Transverse colon (tissue), 4 donors: Measurements from ENCODE around the gene BACH2. TPM values are rescaled to one million over a fixed set of nuclear protein-coding genes. Genes with fewer than 3 reads are reported as not detected.

Experiments
- DNase-seq: peaks from one replicate; pipeline ENCODE4 v3.0.0-alpha.2; 2019
- H3K27ac ChIP-seq, 4 donors: fragments of 200-600 bp; sonication (generic); 2 replicates each; pipeline ENCODE4 v1.5.1; 2016 to 2018; ENCODE audit warnings: inconsistent platforms in 4 of 4
- H3K27me3 ChIP-seq: fragments of 200-600 bp; sonication (generic); 2 replicates; pipeline ENCODE4 v1.5.1; 2017; ENCODE audit warnings: inconsistent platforms
- H3K36me3 ChIP-seq, 4 donors: fragments of 200-600 bp; sonication (generic); 2 replicates each; pipeline ENCODE4 v1.5.1; 2017 to 2019; ENCODE audit warnings: inconsistent platforms in 4 of 4
- H3K4me1 ChIP-seq, 4 donors: fragments of 200-600 bp; sonication (generic); 2 replicates each; pipeline ENCODE4 v1.5.1; 2017 to 2020; ENCODE audit warnings: inconsistent platforms in 4 of 4
- H3K4me3 ChIP-seq, 4 donors: fragments of 200-600 bp; sonication (generic); 1 replicate in 1 of 4; 2 replicates in 3 of 4; pipeline versions ENCODE4 v1.5.1 to v1.6.1; 2017 to 2019; ENCODE audit warnings: inconsistent platforms in 4 of 4
- H3K9me3 ChIP-seq, 2 donors: fragments of 200-600 bp; sonication (generic); 2 replicates each; pipeline ENCODE4 v1.5.1; 2017 to 2019; ENCODE audit warnings: inconsistent platforms in 2 of 2
- CTCF ChIP-seq, 5 experiments: fragments of 200-600 bp in 3 of 5; fragments of 450-650 bp in 2 of 5; sonication (generic) in 3 of 5; IDR thresholded peaks; 1 replicate in 2 of 5; 2 replicates in 3 of 5; pipeline ENCODE4 v1.5.1; 2016 to 2017; ENCODE audit warnings: antibody characterized with exemption in 5 of 5, inconsistent platforms in 3 of 5, mild to moderate bottlenecking in 2 of 5, moderate library complexity in 1 of 5
- EP300 ChIP-seq: sonication (generic); formaldehyde crosslinking; IDR thresholded peaks from one replicate; pipeline ENCODE4 v1.6.1; 2017; ENCODE audit warnings: antibody characterized with exemption, low read depth
- POLR2A ChIP-seq: fragments of 450-650 bp; IDR thresholded peaks from one replicate; pipeline ENCODE4 v1.6.1; 2016; ENCODE audit warnings: antibody characterized with exemption, mild to moderate bottlenecking, moderate library complexity
- POLR2AphosphoS5 ChIP-seq, 3 donors: sonication (generic); formaldehyde crosslinking; IDR thresholded peaks; one replicate each; pipeline ENCODE4 v1.6.1; 2016; ENCODE audit warnings: antibody characterized with exemption in 3 of 3
- WGBS, 2 donors: methylation state at CpG; one replicate each; pipeline ENCODE4 v1.1.5; 2018; ENCODE audit warnings: low coverage in 1 of 2; 5-methylcytosine and 5-hydroxymethylcytosine counted together
- in situ Hi-C, 4 donors: fragments of 200-750 bp; cut with MboI; loops; one replicate each; pipeline versions ENCODE4 v1.15.0 to v1.15.1; 2017; ENCODE audit warnings: low sequenced_read_pairs in 3 of 4, low pct_ligation_motif_present in 1 of 4, low pct_unique_long_range_greater_than_20kb in 1 of 4
- intact Hi-C: fragments of 100-400 bp; cut with DNase I; formaldehyde crosslinking; loops from one replicate; pipeline ENCODE4 v1.15.1; 2023; ENCODE audit warnings: low total_unique reads
- total RNA-seq, 4 donors: library from RNA; depleted of rRNA; stranded (reverse); fragments of >200 nt; gene quantifications; one replicate each; pipeline ENCODE4 v1.1.0, GENCODE V29; 2016

Gene BACH2
- total RNA-seq, 4 donors from 2014 or later: 0.20 to 7.5 (median 2.4) TPM

- Histone ChIP-seq H3K4me3 (no peak overlapping the region), H3K27ac (no peak overlapping the region), H3K36me3 (no peaks in the 10 kb centered on the region), H3K27me3 (no peaks in the 10 kb centered on the region), H3K4me1 (peaks cover 5 to 25% (median 14%) of the 10 kb centered on the region in 4 donors), H3K9me3 (peaks cover 0 to 7% of the 10 kb centered on the region in 2 donors)
- TF ChIP-seq CTCF (IDR thresholded peaks at IDR 0.05) (no peak), POLR2AphosphoS5 (IDR thresholded peaks at IDR 0.05) (no peak), EP300 (no peak), POLR2A (no peak)
- 95% methylated on average over 4 to 10 of the region's 10 CpGs for WGBS, 2 donors
- in situ Hi-C loops: no loop called here
- DNase-seq: no peak
- intact Hi-C loops: no loop called here
These were observed 73.9 kb downstream of the BACH2 start for GRCh38 chr6:90222724-90223198.

GRCh38 chr6:90222008-90222407 is 74.6 kb downstream of the BACH2 start:
- in situ Hi-C loops (no loop called here), intact Hi-C loops (no loop called here)
- H3K27ac ChIP-seq: no peak overlapping the region
- H3K36me3 ChIP-seq: no peaks in the 10 kb centered on the region
- H3K9me3 ChIP-seq: peaks cover 0 to 7% of the 10 kb centered on the region in 2 donors
- no peak overlapping the region for H3K4me3 ChIP-seq
- TF ChIP-seq CTCF (IDR thresholded peaks at IDR 0.05) (no peak), POLR2AphosphoS5 (IDR thresholded peaks at IDR 0.05) (no peak), EP300 (no peak), POLR2A (no peak)
- H3K4me1 ChIP-seq: peaks cover 7 to 31% (median 20%) of the 10 kb centered on the region in 4 donors
- 100% methylated on average over 1 of the region's 1 CpG for WGBS, 2 donors
- DNase-seq: no peak
- no peaks in the 10 kb centered on the region for H3K27me3 ChIP-seq

- no peak for TF ChIP-seq POLR2AphosphoS5 (IDR thresholded peaks at IDR 0.05)
- no peak for TF ChIP-seq POLR2A
- TF ChIP-seq EP300: no peak
- TF ChIP-seq CTCF (IDR thresholded peaks at IDR 0.05): no peak
- WGBS, 2 donors: 79 to 95% methylated on average over 2 to 4 of the region's 4 CpGs
- H3K4me1 ChIP-seq: peaks cover 7 to 33% (median 20%) of the 10 kb centered on the region in 4 donors
- intact Hi-C loops: no loop called here
- H3K4me3 ChIP-seq: no peak overlapping the region
- peaks cover 0 to 7% of the 10 kb centered on the region in 2 donors for H3K9me3 ChIP-seq
- no peak for DNase-seq
- no peak overlapping the region for H3K27ac ChIP-seq
- no peaks in the 10 kb centered on the region for H3K36me3 ChIP-seq
- in situ Hi-C loops: no loop called here
- H3K27me3 ChIP-seq: no peaks in the 10 kb centered on the region
These were observed 75.2 kb downstream of the BACH2 start for GRCh38 chr6:90221403-90221802.

- in situ Hi-C loops: no loop called here
- TF ChIP-seq EP300 (no peak), POLR2A (no peak), POLR2AphosphoS5 (IDR thresholded peaks at IDR 0.05) (no peak), CTCF (IDR thresholded peaks at IDR 0.05) (no peak)
- no peak for DNase-seq
- WGBS, 2 donors: 86 to 94% methylated on average over 1 of the region's 1 CpG
- H3K36me3 ChIP-seq: no peaks in the 10 kb centered on the region
- peaks cover 7 to 41% (median 22%) of the 10 kb centered on the region in 4 donors for H3K4me1 ChIP-seq
- H3K9me3 ChIP-seq: peaks cover 0 to 7% of the 10 kb centered on the region in 2 donors
- H3K27ac ChIP-seq: peak overlapping the region in 2 of 4 donors; percentile 80 to 83
- H3K27me3 ChIP-seq: no peaks in the 10 kb centered on the region
- intact Hi-C loops: no loop called here
- H3K4me3 ChIP-seq: no peak overlapping the region
These were observed 76.4 kb downstream of the BACH2 start for GRCh38 chr6:90220273-90220672.
